Fibroblast of mammary gland (primary cell): ENCODE measurements around the gene AMH.

ENCODE experiments used
- DNase-seq: peaks from one replicate; pipeline ENCODE4 v3.0.0-alpha.2; 2010; ENCODE audit warnings: low read depth
- H3K4me3 ChIP-seq: 2 replicates; pipeline ENCODE4 v1.5.1; 2011; ENCODE audit warnings: low read depth, mild to moderate bottlenecking, low read length, moderate library complexity; ENCODE audit not compliant: control insufficient read depth
- TF ChIP-seq, protein P1 (sequence below): conservative IDR thresholded peaks from 2 replicates; pipeline ENCODE4 v1.5.1; 2011; ENCODE audit warnings: low read depth, low read length, inconsistent platforms; ENCODE audit not compliant: control insufficient read depth, insufficient read depth

AMH gene

DNA sequence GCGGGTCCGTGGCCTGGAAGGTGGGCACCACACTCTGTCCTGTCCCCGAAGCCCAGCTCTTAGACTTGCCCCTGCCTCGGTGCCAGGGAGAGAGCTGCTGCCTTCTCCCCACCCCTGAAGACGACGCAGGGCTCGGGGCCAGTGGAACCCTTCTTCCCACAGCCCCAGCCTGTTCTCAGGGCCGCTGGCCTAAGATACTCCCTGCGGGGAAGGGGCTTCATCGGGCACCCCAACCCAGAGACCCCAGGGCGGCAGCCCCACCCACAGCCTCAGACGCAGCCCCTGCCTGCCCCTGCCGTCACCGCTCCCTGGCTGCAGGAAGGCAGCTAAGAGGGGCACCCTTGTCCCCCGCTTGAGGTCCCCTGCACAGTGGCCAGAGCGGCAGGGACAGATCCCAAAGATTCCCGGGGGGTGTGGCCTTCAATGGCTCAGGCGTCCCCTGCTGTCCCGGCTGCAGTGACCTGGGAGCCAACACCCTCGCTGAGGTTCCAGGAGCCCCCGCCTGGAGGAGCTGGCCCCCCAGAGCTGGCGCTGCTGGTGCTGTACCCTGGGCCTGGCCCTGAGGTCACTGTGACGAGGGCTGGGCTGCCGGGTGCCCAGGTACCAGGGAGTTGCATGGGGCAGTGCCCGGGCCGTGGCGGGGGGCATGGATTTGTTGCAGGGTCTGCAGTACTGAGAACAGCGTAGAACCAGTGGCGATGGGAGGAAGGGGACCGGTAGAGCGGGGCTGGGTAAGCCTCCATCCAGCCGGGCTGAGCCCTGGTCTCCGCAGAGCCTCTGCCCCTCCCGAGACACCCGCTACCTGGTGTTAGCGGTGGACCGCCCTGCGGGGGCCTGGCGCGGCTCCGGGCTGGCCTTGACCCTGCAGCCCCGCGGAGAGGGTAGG, 1.0 kb downstream of the AMH start:
- no peak overlapping the region for H3K4me3 ChIP-seq
- DNase-seq, result no peak
- TF ChIP-seq, protein P1, sequence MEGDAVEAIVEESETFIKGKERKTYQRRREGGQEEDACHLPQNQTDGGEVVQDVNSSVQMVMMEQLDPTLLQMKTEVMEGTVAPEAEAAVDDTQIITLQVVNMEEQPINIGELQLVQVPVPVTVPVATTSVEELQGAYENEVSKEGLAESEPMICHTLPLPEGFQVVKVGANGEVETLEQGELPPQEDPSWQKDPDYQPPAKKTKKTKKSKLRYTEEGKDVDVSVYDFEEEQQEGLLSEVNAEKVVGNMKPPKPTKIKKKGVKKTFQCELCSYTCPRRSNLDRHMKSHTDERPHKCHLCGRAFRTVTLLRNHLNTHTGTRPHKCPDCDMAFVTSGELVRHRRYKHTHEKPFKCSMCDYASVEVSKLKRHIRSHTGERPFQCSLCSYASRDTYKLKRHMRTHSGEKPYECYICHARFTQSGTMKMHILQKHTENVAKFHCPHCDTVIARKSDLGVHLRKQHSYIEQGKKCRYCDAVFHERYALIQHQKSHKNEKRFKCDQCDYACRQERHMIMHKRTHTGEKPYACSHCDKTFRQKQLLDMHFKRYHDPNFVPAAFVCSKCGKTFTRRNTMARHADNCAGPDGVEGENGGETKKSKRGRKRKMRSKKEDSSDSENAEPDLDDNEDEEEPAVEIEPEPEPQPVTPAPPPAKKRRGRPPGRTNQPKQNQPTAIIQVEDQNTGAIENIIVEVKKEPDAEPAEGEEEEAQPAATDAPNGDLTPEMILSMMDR, result no peak

DNA sequence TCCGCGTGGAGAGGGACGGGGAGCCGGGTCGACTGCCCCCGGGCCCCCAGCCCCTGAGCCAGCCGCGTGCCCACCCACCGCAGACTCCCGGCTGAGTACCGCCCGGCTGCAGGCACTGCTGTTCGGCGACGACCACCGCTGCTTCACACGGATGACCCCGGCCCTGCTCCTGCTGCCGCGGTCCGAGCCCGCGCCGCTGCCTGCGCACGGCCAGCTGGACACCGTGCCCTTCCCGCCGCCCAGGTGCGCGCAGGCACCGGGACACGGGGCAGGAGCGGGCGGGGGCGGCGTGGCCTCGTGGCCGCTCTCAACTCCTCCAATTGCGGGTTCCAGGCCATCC, 1.6 kb downstream of the AMH start:
- no peak overlapping the region for H3K4me3 ChIP-seq
- DNase-seq, result no peak
- TF ChIP-seq, protein P1, result no peak

DNA sequence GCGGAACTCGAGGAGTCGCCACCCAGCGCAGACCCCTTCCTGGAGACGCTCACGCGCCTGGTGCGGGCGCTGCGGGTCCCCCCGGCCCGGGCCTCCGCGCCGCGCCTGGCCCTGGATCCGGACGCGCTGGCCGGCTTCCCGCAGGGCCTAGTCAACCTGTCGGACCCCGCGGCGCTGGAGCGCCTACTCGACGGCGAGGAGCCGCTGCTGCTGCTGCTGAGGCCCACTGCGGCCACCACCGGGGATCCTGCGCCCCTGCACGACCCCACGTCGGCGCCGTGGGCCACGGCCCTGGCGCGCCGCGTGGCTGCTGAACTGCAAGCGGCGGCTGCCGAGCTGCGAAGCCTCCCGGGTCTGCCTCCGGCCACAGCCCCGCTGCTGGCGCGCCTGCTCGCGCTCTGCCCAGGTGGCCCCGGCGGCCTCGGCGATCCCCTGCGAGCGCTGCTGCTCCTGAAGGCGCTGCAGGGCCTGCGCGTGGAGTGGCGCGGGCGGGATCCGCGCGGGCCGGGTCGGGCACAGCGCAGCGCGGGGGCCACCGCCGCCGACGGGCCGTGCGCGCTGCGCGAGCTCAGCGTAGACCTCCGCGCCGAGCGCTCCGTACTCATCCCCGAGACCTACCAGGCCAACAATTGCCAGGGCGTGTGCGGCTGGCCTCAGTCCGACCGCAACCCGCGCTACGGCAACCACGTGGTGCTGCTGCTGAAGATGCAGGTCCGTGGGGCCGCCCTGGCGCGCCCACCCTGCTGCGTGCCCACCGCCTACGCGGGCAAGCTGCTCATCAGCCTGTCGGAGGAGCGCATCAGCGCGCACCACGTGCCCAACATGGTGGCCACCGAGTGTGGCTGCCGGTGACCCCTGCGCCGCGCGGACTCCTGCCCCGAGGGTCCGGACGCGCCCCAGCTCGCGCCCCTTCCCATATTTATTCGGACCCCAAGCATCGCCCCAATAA, 2.3 kb downstream of the AMH start:
- no peak for DNase-seq
- TF ChIP-seq, protein P1, result no peak
- no peak overlapping the region for H3K4me3 ChIP-seq

DNA sequence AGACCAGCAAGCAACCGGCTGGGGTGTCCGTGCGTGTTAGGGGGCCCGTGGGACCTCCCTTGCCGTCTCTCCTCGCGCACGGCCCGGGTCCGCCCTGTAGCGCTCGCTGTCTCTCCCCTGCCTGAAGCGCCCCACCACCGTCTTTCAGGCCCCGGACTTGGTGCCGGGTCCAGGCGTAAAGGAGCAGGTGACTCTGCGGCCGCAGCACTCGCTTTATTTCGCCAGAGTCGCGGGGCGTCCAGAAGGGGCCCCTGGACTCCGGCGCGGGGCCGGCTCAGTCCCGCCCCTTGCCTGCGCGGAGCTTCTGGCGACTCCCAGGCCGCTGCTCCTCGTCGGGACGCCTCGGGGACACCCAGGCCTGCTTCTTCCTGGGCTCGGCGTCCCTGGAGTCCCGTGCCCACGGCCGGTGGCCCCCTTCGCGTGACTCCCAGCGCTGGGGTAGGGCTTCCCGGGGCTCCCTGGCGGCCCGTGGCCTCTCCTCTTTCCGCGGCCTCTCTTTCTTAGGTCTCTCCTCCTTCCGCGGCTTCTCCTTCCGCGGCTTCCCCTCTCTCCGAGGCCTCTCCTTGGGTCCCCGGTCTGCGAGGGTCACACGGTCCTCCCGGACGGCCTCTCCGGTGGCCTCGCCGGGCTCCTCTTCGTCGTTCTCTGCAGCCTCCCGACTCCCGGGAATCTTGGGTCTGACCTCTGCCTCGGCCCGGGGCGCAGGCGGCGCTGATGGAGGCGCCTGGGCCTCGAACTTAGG, 3.1 kb downstream of the AMH start:
- H3K4me3 ChIP-seq, result no peak overlapping the region
- TF ChIP-seq, protein P1, result no peak
- DNase-seq, result no peak

DNA sequence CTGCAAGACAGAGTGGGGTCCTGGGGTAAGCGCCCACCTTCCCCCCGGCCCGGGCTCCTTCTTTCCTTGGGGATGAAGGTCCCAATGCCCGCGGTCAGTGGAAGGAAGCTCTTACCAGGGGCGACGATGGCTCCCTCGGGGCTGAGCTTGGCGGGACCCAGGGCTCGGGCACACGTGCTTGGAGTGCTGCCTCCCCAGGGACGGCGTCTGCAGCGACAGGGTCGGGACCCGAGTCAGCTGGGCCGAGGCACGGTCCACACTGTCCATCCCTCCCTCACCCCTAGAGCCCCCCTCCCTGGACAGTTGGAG, 3.6 kb downstream of the AMH start:
- no peak for DNase-seq
- H3K4me3 ChIP-seq, result no peak overlapping the region
- TF ChIP-seq, protein P1, result no peak
